PC-3 (cell line): ENCODE measurements around the gene EIF4G3.

ENCODE experiments used
- CTCF ChIP-seq: fragments of 300-600 bp; sonication (generic); conservative IDR thresholded peaks from 2 replicates; pipeline ENCODE4 v1.5.1; 2017; ENCODE audit warnings: antibody characterized with exemption, low read depth, mild to moderate bottlenecking, low read length
- EZH2 ChIP-seq: fragments of 300-600 bp; sonication (generic); IDR thresholded peaks from one replicate; pipeline ENCODE4 v1.6.1; 2017; ENCODE audit warnings: antibody characterized with exemption, mild to moderate bottlenecking, low read length; ENCODE audit not compliant: unreplicated experiment
- EZH2phosphoT487 ChIP-seq: fragments of 300-600 bp; sonication (generic); IDR thresholded peaks from 2 replicates; pipeline ENCODE4 v1.6.1; 2018; ENCODE audit warnings: mild to moderate bottlenecking, antibody characterized with exemption, low read length, borderline replicate concordance

GRCh38 chr1:20896826-20897225, 279.9 kb downstream of the EIF4G3 start:
- TF ChIP-seq CTCF: no peak
- no peak for TF ChIP-seq EZH2
- no peak for TF ChIP-seq EZH2phosphoT487
